Fibroblast of lung (primary cell): Measurements from ENCODE around the gene GRIN3B. TPM values are rescaled to one million over a fixed set of nuclear protein-coding genes. Genes with fewer than 3 reads are reported as not detected.

ENCODE experiments used
- DNase-seq, 2 donors: peaks; one replicate each; pipeline versions ENCODE4 v3.0.0 to v3.0.0-alpha.2; 2010; ENCODE audit warnings: low read depth in 2 of 2
- H2AFZ ChIP-seq: 2 replicates; pipeline ENCODE4 v1.5.1; 2012; ENCODE audit warnings: low read length, control low read depth, inconsistent platforms
- H3K27ac ChIP-seq: 2 replicates; pipeline ENCODE4 v1.5.1; 2011; ENCODE audit warnings: low read length, control low read depth; ENCODE audit not compliant: insufficient read depth
- H3K27me3 ChIP-seq: 2 replicates; pipeline ENCODE4 v1.5.1; 2011; ENCODE audit warnings: mild to moderate bottlenecking, low read length; ENCODE audit not compliant: control insufficient read depth, insufficient read depth
- H3K36me3 ChIP-seq: 2 replicates; pipeline ENCODE4 v1.5.1; 2011; ENCODE audit warnings: low read length; ENCODE audit not compliant: control insufficient read depth, insufficient read depth
- H3K4me1 ChIP-seq: 2 replicates; pipeline ENCODE4 v1.5.1; 2011; ENCODE audit warnings: low read length; ENCODE audit not compliant: control insufficient read depth, insufficient read depth; ENCODE audit errors: extremely low read depth
- H3K4me2 ChIP-seq: 2 replicates; pipeline ENCODE4 v1.5.1; 2011; ENCODE audit warnings: low read length, control low read depth; ENCODE audit not compliant: insufficient read depth; ENCODE audit errors: extremely low read depth
- H3K4me3 ChIP-seq, 4 experiments: fragments of 200-600 bp in 1 of 4; sonication (generic) in 1 of 4; replicated peaks in 1 of 4; 2 replicates each; pipeline ENCODE4 v1.5.1; 2011 to 2016; ENCODE audit warnings: low read length in 4 of 4, low read depth in 3 of 4, mild to moderate bottlenecking in 3 of 4, control low read depth in 2 of 4, inconsistent platforms in 1 of 4, mixed read lengths in 1 of 4; ENCODE audit not compliant: insufficient read depth in 1 of 4; ENCODE audit errors: control extremely low read depth in 1 of 4
- H3K79me2 ChIP-seq: 2 replicates; pipeline ENCODE4 v1.5.1; 2012; ENCODE audit warnings: mild to moderate bottlenecking, low read length, inconsistent platforms; ENCODE audit not compliant: control insufficient read depth, insufficient read depth
- H3K9ac ChIP-seq: 2 replicates; pipeline ENCODE4 v1.5.1; 2011; ENCODE audit warnings: mild to moderate bottlenecking, low read length, control low read depth; ENCODE audit not compliant: insufficient read depth
- H3K9me3 ChIP-seq: 2 replicates; pipeline ENCODE4 v1.5.1; 2012; ENCODE audit warnings: low read depth, low read length; ENCODE audit not compliant: control insufficient read depth, insufficient read depth
- H4K20me1 ChIP-seq: 2 replicates; pipeline ENCODE4 v1.5.1; 2011; ENCODE audit warnings: low read length; ENCODE audit not compliant: control insufficient read depth, insufficient read depth; ENCODE audit errors: extremely low read depth
- CTCF ChIP-seq, 2 donors: IDR thresholded peaks in 1 of 2; conservative IDR thresholded peaks in 1 of 2; 1 replicate in 1 of 2; 2 replicates in 1 of 2; pipeline ENCODE4 v1.5.1; 2011 to 2012; ENCODE audit warnings: low read length in 2 of 2, control low read depth in 1 of 2, inconsistent platforms in 1 of 2, low read depth in 1 of 2, mild to moderate bottlenecking in 1 of 2
- EZH2 ChIP-seq: IDR thresholded peaks from 2 replicates; pipeline ENCODE4 v1.5.1; 2012; ENCODE audit warnings: low read length, control low read depth, mild to moderate bottlenecking; ENCODE audit errors: missing control alignments
- polyA plus RNA-seq, 2 donors: library from polyadenylated mRNA; depleted of rRNA in 1 of 2; stranded (reverse) in 1 of 2; unstranded in 1 of 2; fragments of >200 nt; gene quantifications; 2 replicates each; pipeline ENCODE4 v1.2.1, GENCODE V29; 2011 to 2012; ENCODE audit warnings: missing spikeins in 1 of 2
- total RNA-seq: library from RNA; depleted of rRNA; stranded (reverse); fragments of >200 nt; gene quantifications from 2 replicates; pipeline ENCODE4 v1.2.1, GENCODE V29; 2014

GRIN3B gene
- total and polyA plus RNA-seq, 2 donors (not counting 1 experiment from before 2014, with no cell fraction given) = 0.12 to 0.66 TPM

GRCh38 chr19:1027650-1028061, 27.4 kb downstream of the GRIN3B start:
- Histone ChIP-seq H3K4me3 (peak overlapping the region; percentile 76 to 97 (median 88)), H3K36me3 (peaks cover 16% of the 10 kb centered on the region), H2AFZ (no peak overlapping the region), H3K27ac (peak overlapping the region; percentile 95), H3K9me3 (no peaks in the 10 kb centered on the region), H4K20me1 (no peaks in the 10 kb centered on the region), H3K4me2 (peak overlapping the region; percentile 93), H3K9ac (peak overlapping the region; percentile 76), H3K79me2 (peaks cover 51% of the 10 kb centered on the region), H3K27me3 (no peaks in the 10 kb centered on the region), H3K4me1 (peaks cover 10% of the 10 kb centered on the region)
- no peak for DNase-seq
- no peak for TF ChIP-seq CTCF (conservative IDR thresholded peaks at IDR 0.05 in 1 of 2, IDR thresholded peaks at IDR 0.05 in 1 of 2; ENCODE audit: low read depth in 1 of 2, low read length in 2 of 2)
- TF ChIP-seq EZH2 = no peak

GRCh38 chr19:1028062-1028926, 28.1 kb downstream of the GRIN3B start:
- Histone ChIP-seq H3K4me3 (peak overlapping the region; percentile 76 to 97 (median 88)), H4K20me1 (no peaks in the 10 kb centered on the region)

More at GRCh38 chr19:1028062-1028926, 28.1 kb downstream of the GRIN3B start:
- H3K9me3 ChIP-seq = no peaks in the 10 kb centered on the region
- no peak overlapping the region for H2AFZ ChIP-seq
- no peak for TF ChIP-seq EZH2
- no peak for TF ChIP-seq CTCF (conservative IDR thresholded peaks at IDR 0.05 in 1 of 2, IDR thresholded peaks at IDR 0.05 in 1 of 2; ENCODE audit: low read depth in 1 of 2, low read length in 2 of 2)
- H3K27me3 ChIP-seq = no peaks in the 10 kb centered on the region
- DNase-seq = peak; percentile 94 to 96
- peaks cover 10% of the 10 kb centered on the region for H3K4me1 ChIP-seq
- H3K36me3 ChIP-seq = peaks cover 16% of the 10 kb centered on the region
- peak overlapping the region; percentile 95 for H3K27ac ChIP-seq
- peaks cover 55% of the 10 kb centered on the region for H3K79me2 ChIP-seq
- H3K4me2 ChIP-seq = peak overlapping the region; percentile 93
- peak overlapping the region; percentile 76 for H3K9ac ChIP-seq
